ENCODE measurements around the gene RNASE8. TPM values are rescaled to one million over a fixed set of nuclear protein-coding genes. Genes with fewer than 3 reads are reported as not detected.
A peak's percentile ranks its signal among the peaks of the same experiment; 100 is the strongest.
"Not testable (repeated sequence)": the region's sequence is repeated elsewhere in the genome, so short reads cannot be mapped to it uniquely, and the experiment has no call there.

Gene RNASE8
- total RNA-seq, 3 donors from 2014 or later (not counting 1 experiment from before 2014, with no cell fraction given) = not detected

DNA sequence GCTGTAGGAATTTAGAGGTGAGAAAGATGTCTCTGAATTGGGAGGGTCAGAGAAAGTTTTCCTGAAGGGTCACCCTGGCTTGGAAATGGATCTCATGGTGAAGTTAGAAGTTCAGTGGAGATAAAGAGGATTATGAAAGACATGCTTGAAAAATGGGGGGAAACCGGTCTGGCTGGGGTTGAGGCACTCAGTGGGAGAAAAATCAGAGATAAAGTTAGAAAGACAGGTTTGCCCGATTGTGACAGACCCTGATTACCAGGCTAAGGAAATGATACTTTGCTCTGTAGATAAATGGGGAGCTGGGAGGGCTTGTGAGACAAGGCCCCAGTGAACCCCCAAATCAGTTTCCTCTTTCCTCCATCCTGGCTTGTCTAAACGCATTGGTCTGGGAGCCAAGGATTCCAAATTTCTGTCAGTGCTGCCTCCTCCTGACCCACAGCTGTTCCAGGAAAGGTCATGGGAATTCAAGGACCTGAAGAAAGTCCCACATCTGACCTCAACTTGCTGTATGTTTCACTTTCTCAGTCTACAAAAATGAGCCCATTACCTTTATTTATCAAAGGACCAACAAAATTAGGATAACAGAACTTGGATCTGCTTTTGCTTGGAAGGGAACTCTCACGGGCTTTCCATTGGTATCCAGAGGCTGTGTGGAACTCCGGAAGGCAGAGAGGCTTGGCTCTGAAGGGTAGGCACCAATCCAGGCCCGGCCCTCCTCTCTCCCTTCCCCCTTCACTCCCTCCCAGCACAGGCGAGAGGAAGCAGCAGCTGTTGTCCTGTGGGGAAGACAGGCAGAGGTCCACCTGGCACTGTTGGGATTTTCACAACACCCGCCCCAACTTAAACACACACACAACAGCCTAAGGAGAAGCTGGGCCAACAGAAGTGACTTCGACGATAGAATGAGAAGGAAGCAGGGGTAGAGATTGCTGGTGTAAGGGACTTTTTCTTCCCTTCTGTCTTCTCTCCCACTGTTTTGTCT is 18.9 kb upstream of the RNASE8 start:
- TF ChIP-seq, protein P1, sequence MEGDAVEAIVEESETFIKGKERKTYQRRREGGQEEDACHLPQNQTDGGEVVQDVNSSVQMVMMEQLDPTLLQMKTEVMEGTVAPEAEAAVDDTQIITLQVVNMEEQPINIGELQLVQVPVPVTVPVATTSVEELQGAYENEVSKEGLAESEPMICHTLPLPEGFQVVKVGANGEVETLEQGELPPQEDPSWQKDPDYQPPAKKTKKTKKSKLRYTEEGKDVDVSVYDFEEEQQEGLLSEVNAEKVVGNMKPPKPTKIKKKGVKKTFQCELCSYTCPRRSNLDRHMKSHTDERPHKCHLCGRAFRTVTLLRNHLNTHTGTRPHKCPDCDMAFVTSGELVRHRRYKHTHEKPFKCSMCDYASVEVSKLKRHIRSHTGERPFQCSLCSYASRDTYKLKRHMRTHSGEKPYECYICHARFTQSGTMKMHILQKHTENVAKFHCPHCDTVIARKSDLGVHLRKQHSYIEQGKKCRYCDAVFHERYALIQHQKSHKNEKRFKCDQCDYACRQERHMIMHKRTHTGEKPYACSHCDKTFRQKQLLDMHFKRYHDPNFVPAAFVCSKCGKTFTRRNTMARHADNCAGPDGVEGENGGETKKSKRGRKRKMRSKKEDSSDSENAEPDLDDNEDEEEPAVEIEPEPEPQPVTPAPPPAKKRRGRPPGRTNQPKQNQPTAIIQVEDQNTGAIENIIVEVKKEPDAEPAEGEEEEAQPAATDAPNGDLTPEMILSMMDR (IDR thresholded peaks at IDR 0.05) = no peak
- DNase-seq (no peak), ATAC-seq (no peak)
- WGBS (ENCODE audit: insufficient coverage) = 82% methylated on average over 7 of the region's 10 CpGs
- Mint-ChIP-seq H3K9me3 (no peaks in the 10 kb centered on the region), H3K27me3 (ENCODE audit: low read depth in 2 of 2) (peaks cover 28 to 31% of the 10 kb centered on the region in 2 donors), H3K4me3 (no peak overlapping the region), H3K27ac (no peak overlapping the region), H3K36me3 (no peaks in the 10 kb centered on the region), H3K4me1 (no peaks in the 10 kb centered on the region)
- intact Hi-C loops (cut with micrococcal nuclease) = no loop called here
- H3K4me3 ChIP-seq (ENCODE audit: low read length) = no peak overlapping the region
- no peaks in the 10 kb centered on the region for H3K36me3 ChIP-seq (ENCODE audit: control insufficient read depth, insufficient read depth, low read length)
- peaks cover 3% of the 10 kb centered on the region for H3K27me3 ChIP-seq (ENCODE audit: control insufficient read depth, insufficient read depth, low read length)
- H3K27ac ChIP-seq (ENCODE audit: low read length) = no peak overlapping the region
- H3K9me3 ChIP-seq (ENCODE audit: control insufficient read depth, insufficient read depth, low read length) = no peaks in the 10 kb centered on the region
- no peaks in the 10 kb centered on the region for H3K4me1 ChIP-seq (ENCODE audit: control insufficient read depth, insufficient read depth, low read length)

DNA sequence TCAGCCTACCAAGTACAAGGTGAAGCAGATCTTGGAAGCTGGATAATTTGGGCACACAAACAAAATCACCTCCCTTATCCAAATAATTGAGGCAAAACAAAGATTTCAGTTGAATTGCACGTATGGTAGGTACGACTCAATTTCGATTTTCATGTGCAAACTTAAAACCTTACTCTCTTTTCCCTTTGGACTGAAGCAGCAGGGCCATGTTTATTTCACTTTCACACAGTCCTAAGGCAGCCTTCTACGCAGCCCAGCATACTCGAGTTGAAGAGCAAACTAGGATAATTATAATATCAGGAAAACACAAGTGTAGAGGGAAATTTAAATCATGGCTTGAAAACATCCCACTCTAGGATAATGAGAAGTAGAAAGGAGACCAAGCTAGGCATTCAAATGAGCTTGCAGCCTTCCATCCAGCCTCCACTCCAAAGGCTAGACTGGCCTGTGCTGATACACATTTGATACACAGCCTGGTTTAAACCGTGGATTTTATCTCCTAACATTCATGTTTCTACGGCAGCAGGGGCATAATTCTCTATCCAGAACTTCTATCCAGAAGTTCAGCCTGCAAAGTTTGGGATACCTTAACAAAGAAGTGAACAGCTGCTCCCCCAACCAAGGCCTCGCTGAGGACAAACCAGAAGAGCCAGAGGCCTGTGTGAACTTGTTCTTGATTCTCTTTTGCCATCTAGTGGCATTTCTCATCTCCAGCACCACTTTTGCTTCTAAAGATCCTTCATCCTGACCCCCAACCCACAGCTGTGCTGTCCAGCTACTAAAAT is 17.8 kb upstream of the RNASE8 start:
- no peaks in the 10 kb centered on the region for H3K9me3 ChIP-seq (ENCODE audit: control insufficient read depth, insufficient read depth, low read length)
- no peaks in the 10 kb centered on the region for H3K36me3 ChIP-seq (ENCODE audit: control insufficient read depth, insufficient read depth, low read length)
- Mint-ChIP-seq H3K4me3 (no peak overlapping the region), H3K4me1 (no peaks in the 10 kb centered on the region), H3K36me3 (no peaks in the 10 kb centered on the region), H3K27me3 (ENCODE audit: low read depth in 2 of 2) (peaks cover 34 to 36% of the 10 kb centered on the region in 2 donors), H3K9me3 (no peaks in the 10 kb centered on the region), H3K27ac (no peak overlapping the region)
- WGBS (ENCODE audit: insufficient coverage) = 71% methylated on average over 8 of the region's 8 CpGs
- peak in 1 of 2 donors; percentile 71 for DNase-seq
- H3K27ac ChIP-seq (ENCODE audit: low read length) = no peak overlapping the region
- ATAC-seq = peak in 2 of 3 donors; percentile 47 to 57
- H3K4me3 ChIP-seq (ENCODE audit: low read length) = no peak overlapping the region
- intact Hi-C loops (cut with micrococcal nuclease) = loop anchor here (1.0 kb wide), 1 partner anchor 25 kb away; no protein-coding TSS in a partner anchor
- TF ChIP-seq, protein P1 (IDR thresholded peaks at IDR 0.05) = no peak
- peaks cover 3% of the 10 kb centered on the region for H3K27me3 ChIP-seq (ENCODE audit: control insufficient read depth, insufficient read depth, low read length)
- no peaks in the 10 kb centered on the region for H3K4me1 ChIP-seq (ENCODE audit: control insufficient read depth, insufficient read depth, low read length)

DNA sequence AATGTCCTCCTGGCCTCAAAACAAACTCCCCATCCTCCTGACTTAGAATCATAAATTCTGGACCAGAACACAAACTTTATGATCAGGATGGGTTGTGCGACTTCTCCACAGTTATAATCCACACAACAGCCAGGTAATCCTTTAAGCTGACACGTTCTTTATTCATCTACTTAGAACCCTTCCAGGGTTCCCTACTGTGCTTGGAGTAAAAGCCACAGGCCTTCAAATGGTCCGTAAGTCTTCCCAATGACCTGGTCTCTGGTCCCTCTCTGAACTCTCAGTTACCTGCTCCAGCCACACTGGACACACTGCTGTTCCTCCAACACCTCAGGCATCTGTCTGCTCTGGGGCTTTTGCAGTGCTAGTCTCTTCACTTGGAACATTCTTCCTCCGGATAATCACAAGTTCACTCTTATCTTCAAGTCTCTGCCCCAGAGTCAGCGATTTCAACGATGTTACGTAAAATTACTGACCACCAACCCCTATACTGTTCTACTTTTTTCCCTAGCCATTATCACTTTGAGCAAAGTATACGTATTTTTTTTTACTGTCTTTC is 17.2 kb upstream of the RNASE8 start:
- 83% methylated on average over 8 of the region's 8 CpGs for WGBS (ENCODE audit: insufficient coverage)
- H3K36me3 ChIP-seq (ENCODE audit: control insufficient read depth, insufficient read depth, low read length) = no peaks in the 10 kb centered on the region
- H3K27me3 Mint-ChIP-seq (ENCODE audit: low read depth in 2 of 2) = peaks cover 39 to 41% of the 10 kb centered on the region in 2 donors
- no peak overlapping the region for H3K4me3 Mint-ChIP-seq
- H3K4me1 ChIP-seq (ENCODE audit: control insufficient read depth, insufficient read depth, low read length) = no peaks in the 10 kb centered on the region
- H3K27ac Mint-ChIP-seq = no peak overlapping the region
- no peaks in the 10 kb centered on the region for H3K4me1 Mint-ChIP-seq
- TF ChIP-seq, protein P1 (IDR thresholded peaks at IDR 0.05) = no peak
- H3K9me3 Mint-ChIP-seq = no peaks in the 10 kb centered on the region
- ATAC-seq (no peak), DNase-seq (no peak)
- no peaks in the 10 kb centered on the region for H3K36me3 Mint-ChIP-seq
- no peaks in the 10 kb centered on the region for H3K9me3 ChIP-seq (ENCODE audit: control insufficient read depth, insufficient read depth, low read length)
- no peak overlapping the region for H3K27ac ChIP-seq (ENCODE audit: low read length)
- intact Hi-C loops (cut with micrococcal nuclease) = loop anchor here (1.0 kb wide), 1 partner anchor 26 kb away; no protein-coding TSS in a partner anchor
- H3K4me3 ChIP-seq (ENCODE audit: low read length) = no peak overlapping the region
- peaks cover 3% of the 10 kb centered on the region for H3K27me3 ChIP-seq (ENCODE audit: control insufficient read depth, insufficient read depth, low read length)

DNA sequence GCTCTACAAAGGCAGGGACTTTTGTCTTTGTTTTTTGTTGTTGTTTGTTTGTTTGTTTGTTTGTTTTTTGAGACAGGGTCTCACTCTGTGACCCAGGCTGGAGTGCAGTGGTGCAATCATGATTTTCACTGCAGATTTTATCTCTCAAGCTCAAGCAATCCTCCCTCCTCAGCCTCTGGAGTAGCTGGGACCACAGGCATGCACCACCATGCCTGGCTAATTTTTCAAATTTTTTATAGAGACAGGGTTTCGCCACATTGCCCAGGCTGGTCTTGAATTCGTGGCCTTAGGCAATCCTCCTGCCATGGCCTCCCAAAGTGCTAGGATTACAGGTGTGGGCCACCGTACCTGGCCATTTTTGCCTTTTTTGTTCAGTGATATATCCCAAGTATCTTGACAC is 16.7 kb upstream of the RNASE8 start:
- not testable (repeated sequence) for H3K27me3 ChIP-seq (ENCODE audit: control insufficient read depth, insufficient read depth, low read length); DNase-seq; H3K4me3 ChIP-seq (ENCODE audit: low read length); H3K36me3 ChIP-seq (ENCODE audit: control insufficient read depth, insufficient read depth, low read length); H3K4me1 ChIP-seq (ENCODE audit: control insufficient read depth, insufficient read depth, low read length); H3K4me1 Mint-ChIP-seq; H3K27ac ChIP-seq (ENCODE audit: low read length); H3K4me3 Mint-ChIP-seq; ATAC-seq; H3K9me3 Mint-ChIP-seq; H3K27ac Mint-ChIP-seq; H3K36me3 Mint-ChIP-seq; H3K9me3 ChIP-seq (ENCODE audit: control insufficient read depth, insufficient read depth, low read length)
- intact Hi-C loops (cut with micrococcal nuclease) = loop anchor here (1.0 kb wide), 1 partner anchor 27 kb away; no protein-coding TSS in a partner anchor
- peaks cover 39 to 45% of the 10 kb centered on the region in 2 donors for H3K27me3 Mint-ChIP-seq (ENCODE audit: low read depth in 2 of 2)
- 82% methylated on average over 3 of the region's 3 CpGs for WGBS (ENCODE audit: insufficient coverage)

Measured in natural killer cell (primary cell).